GM12891 (cell line): Measurements from ENCODE around the gene SPOPL.

ENCODE experiments used
- PAX5 ChIP-seq: IDR thresholded peaks from 2 replicates; pipeline ENCODE4 v1.6.1; 2011; ENCODE audit warnings: low read length, moderate library complexity, mild to moderate bottlenecking; ENCODE audit not compliant: insufficient read depth, severe bottlenecking
- POLR2A ChIP-seq: IDR thresholded peaks from 2 replicates; pipeline ENCODE4 v1.6.1; 2011; ENCODE audit warnings: low read depth, low read length, control low read depth
- POLR2AphosphoS5 ChIP-seq: IDR thresholded peaks from 2 replicates; pipeline ENCODE4 v1.6.1; 2011; ENCODE audit warnings: low read depth, low read length, control low read depth
- POU2F2 ChIP-seq: IDR thresholded peaks from 2 replicates; pipeline ENCODE4 v1.6.1; 2011; ENCODE audit warnings: low read depth, mild to moderate bottlenecking, control low read depth, low read length, moderate library complexity
- SPI1 ChIP-seq: IDR thresholded peaks from 2 replicates; pipeline ENCODE4 v1.6.1; 2011; ENCODE audit warnings: low read depth, low read length, control low read depth
- TAF1 ChIP-seq: IDR thresholded peaks from 2 replicates; pipeline ENCODE4 v1.6.1; 2011; ENCODE audit warnings: low read depth, low read length, control low read depth

DNA sequence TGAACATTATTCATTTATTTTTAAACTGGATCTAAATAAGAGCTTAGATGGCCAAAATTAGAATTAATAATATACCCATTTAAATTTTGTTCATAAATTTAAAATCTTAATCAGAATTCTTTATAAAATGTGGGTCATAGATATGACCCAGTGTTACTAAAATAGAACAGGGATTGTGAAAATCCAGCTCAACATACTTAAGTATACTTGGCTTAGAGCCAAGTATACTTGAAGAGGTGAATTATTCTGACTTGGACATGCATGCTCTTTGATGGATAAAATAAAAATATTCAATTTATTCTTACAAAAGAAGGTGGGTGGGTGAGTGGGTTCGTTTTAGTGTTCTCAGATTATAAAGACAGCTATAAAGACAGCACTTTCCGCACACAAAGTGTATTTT lies 70.7 kb downstream of the SPOPL start:
- TF ChIP-seq POLR2AphosphoS5 (no peak), POLR2A (no peak), PAX5 (no peak), TAF1 (no peak), SPI1 (no peak), POU2F2 (no peak)
